ENCODE results near the gene FHIT.

Gene FHIT

DNA sequence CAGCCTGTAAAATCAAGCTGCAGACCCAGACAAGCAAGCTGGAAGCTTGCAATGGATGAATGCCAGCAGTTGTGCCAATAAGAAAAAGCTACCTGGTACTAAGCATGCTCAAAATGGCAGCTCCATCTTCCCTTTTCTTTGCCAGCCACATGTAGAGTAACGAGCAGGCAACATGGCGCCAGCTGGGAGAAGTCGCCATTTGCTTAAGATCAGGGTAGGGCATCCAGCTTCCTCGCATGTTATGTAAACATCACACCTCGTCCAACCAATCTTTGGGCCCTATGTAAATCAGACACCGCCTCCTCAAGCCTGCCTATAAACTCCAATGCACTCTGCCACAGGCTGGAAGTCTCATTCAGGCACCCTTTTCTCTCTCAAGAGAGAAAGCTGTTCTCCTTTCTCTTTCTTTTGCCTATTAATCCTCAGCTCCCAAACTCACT, 973.9 kb downstream of the FHIT start:
- DNase-seq (ENCODE audit: low read depth) = no peak

DNA sequence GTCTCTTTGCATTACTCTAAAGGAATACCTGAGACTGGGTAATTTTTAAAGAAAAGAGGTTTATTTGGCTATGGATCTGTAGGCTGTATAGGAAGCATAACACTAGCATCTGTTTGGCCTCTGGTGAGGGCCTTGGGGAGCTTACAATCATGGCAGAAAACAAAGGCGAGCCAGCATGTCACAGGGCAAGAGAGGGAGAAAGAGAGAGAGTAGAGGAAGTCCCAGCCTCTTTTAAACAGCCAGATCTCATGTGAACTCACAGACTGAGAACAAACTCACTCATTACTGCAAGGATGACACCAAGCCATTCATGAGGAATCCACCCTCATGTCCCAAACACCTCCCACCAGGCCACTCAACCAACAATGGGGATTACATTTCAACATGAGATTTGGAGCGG, 974.6 kb downstream of the FHIT start:
- no peak for DNase-seq (ENCODE audit: low read depth)

DNA sequence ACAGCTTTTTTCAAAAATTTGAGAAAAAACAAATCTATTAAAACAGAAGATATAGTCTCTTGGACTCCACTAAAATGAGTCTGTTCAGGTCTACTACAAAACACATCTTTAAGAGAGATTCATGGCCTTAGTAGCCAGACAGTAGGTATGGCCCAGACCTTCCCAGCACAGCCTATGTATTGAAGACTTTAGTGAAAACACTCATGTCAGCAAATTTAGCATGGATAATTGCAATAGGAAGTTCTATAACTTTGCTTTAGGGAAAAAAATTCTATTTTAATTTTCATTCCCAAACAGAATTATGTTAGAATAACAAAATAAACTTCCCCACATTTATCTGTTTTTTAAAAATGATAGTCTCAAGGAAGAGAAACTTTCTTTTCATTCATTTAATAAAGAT, 976.6 kb downstream of the FHIT start:
- DNase-seq (ENCODE audit: low read depth) = no peak

DNA sequence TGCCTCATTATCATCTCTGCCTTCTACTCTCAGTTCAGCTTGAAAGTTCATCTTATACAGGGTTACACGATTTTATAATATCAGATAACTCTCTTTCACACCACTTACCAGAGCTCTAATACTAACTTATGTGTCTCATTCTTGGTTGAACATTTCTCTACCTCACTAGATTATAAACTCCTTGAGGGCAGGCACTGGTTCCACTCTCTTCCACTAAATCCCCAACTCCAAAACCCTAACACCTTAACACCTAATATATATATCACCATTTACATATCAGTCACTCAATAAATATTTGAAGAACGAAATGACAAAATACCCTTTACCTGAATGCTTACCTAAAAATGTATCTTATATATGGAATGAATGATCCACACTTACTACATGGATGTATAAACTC, 977.2 kb downstream of the FHIT start:
- no peak for DNase-seq (ENCODE audit: low read depth)

DNA sequence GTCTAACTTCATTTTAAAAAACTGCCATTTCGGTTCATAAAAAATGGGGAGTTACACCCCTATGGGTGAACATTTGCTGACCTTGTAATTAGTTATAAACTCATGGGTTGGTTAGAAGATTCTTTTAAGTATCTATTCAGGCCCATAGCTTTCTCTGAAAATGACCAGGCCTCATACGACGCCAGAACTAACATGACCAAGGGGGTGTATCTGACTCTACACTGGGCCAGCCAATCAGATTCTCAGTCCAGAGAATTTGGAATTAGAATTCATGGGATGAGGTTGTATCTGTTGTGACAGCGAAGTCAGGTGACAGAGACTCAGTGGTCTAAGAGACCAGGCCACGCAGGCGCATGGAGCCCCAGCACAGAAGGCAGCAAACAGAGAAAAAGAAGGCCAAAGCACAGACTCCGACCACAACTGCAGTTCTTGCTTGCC, 981.4 kb downstream of the FHIT start:
- DNase-seq (ENCODE audit: low read depth) = no peak

DNA sequence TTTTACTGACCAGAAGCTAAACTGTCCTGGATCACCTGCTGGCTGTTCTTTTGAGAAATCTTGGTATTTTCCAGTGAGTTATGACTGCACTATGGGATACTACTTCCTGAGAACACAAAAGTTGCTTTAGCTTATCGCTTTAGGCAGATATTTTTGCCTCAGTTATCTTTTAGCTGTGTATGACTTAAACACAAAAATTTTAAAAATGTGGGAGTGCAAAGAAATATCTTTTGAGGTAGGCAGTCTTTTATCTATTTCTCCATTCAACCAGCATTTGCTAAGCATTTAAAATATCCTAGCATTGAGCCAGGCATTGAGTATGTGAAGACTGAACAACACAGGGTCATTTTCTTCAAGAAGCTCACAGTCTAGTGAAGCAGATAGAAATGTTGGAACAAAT, 981.9 kb downstream of the FHIT start:
- no peak for DNase-seq (ENCODE audit: low read depth)

DNA sequence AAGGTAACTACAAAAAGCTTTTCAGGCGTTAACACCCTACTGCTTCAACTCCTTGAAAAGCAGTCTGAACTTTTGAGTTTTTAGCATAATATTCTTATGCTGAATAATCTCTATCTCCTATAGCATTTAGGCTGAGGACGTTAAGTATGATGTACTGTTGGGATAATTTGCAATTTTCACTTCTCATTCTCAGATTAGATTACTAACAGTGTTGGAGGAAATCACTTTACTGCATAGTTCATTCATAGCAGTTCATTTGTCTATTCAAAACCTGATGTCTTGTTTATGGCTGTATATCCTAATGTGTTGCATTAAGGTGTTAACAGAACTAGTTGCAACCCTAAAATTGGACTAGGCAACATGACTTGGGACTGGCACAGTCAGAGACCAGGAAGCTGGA, 983.1 kb downstream of the FHIT start:
- DNase-seq (ENCODE audit: low read depth) = no peak

DNA sequence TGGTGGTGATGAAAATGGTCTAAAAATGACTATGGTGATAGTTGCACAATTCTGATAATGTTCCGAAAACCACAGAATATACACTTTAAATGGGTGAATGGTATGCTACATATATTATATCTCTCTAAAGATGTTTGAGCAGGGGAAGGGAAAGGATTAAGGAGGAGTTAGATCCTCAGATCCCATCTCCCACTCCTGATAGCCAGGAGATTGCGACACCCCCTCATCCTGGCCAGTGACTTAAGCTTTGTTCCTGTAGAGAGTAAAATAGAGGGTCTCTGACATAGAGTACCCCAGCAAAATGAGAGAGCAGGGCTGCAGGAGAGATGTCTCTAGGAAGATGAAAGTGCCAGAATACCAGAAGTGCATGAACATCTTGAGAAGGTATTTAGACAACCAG, 984.8 kb downstream of the FHIT start:
- no peak for DNase-seq (ENCODE audit: low read depth)

DNA sequence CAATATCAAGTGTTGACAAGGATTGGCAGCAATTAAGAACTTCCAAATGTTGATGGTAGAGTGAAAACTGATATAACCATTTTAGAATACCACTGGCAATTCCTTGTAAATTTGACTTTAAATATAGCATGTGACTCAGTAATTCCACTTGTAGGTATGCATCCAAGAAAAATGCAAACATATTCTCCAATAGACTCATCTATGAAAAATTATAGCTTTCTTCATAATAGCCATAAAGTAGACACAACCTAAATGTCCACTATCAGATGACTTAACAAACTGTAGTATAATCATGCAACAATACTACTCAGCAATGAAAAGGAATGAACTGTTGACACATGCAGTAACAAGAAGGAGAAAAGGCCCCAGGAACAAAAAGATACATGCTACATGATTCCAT, 988.1 kb downstream of the FHIT start:
- DNase-seq (ENCODE audit: low read depth) = no peak

DNA sequence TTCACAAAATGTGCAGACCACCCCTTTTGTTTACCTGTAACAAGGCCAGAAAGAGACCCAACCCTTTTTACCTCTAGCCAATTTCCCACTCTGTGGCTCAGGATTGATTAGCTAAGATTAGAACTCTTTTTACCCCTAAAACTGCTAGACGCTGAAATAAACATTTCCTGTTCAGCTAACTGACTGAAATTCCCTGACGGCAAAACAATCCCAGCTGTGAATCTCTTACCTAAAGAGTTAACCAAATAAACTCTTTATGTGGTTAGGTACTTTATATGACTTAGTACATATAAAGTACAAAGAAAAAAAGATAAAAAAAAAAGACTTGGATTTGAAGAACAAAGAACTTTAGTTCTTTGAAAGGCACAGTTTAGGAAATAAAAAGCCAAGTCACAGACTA, 988.7 kb downstream of the FHIT start:
- DNase-seq (ENCODE audit: low read depth) = no peak

DNA sequence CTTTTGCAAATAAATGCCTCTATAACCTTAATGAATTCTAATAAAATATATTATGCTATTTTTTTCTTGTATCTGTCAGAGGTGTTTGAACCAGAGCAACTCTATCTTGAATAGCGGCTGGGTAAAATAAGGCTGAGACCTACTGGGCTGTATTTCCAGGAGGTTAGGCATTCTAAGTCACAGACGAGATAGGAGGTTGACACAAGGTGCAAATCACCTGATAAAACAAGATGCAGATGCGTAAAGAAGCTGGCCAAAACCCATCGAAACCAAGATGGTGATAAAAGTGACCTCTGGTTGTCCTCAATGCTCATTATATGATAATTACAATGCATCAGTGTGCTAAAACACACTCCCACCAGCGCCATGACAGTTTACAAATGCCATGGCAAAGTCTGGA, 990.7 kb downstream of the FHIT start:
- DNase-seq (ENCODE audit: low read depth) = no peak

DNA sequence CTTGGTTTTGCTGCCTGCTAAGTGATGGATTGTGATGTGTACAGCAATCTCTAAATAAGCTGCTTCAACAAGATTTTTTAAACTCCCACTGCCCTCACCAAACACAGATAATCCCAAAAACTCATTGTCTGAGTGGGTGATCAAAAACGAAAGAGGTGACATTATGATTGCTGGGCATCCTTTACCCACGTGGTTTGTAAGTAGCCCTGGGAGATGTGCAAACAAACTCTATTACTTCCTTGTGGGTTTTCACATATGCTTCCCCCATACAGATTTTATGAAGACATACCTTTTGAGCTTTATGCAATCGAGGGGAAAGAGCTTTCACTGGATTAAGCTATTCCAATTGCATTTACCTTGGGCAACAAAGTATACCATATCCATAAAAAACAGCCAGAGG, 1000.4 kb downstream of the FHIT start:
- no peak for DNase-seq (ENCODE audit: low read depth)

DNA sequence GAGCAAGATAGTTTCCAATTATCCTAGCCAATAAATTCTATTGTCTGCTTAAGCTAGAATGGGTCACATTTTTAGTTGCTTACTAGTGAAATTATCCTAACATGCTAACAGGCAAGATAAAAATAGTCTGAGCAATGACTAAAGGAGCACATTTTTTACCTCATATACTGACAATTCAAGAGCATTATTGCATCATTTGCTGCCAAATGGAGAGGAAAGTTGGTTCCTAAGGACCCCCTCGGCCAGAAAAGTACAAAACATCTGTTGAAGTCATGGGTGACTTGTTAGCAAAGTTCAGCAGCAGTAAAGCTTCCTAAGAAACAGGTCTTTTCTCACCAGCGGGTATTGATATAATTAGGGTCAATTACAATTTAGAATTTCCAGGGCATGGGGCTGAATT, 1001.0 kb downstream of the FHIT start:
- DNase-seq (ENCODE audit: low read depth) = no peak

DNA sequence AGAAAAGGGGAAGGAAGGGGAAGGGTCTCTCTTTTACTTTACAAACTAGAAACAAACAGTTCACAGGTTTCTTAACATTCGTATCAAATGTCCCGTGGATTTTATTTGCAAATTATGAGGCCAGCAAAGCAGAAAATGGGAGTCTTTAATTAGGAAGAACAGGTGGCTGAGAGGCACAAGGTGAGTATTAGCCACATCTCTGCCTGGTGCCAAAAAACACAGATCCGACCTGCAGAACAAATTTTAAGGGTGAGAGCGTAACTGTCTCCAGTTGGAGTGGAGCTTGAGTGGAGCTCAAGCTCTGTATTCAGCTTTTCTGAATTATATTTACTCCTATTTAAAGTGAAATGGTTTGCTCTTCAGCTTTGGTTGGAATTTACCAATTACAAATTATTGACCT, 1004.9 kb downstream of the FHIT start:
- DNase-seq (ENCODE audit: low read depth) = no peak

DNA sequence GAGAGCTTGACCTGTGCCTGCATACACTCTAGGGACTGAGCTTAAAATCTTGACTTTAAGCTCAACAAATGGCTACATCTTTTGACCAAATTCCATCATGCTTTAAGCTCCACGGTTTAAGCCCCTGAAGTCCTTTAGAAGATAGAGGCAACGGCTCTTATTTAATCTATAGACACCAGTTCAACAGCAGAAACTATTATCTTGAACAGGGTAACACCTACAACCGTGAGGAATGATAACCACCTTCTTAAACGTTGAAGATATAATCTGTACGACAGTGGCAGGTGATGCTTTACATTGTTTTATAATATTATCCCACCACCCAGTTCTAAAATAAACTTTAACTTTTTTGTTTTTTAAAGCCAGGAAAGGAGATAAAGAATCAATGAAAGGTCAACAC, 1007.8 kb downstream of the FHIT start:
- DNase-seq (ENCODE audit: low read depth) = no peak

DNA sequence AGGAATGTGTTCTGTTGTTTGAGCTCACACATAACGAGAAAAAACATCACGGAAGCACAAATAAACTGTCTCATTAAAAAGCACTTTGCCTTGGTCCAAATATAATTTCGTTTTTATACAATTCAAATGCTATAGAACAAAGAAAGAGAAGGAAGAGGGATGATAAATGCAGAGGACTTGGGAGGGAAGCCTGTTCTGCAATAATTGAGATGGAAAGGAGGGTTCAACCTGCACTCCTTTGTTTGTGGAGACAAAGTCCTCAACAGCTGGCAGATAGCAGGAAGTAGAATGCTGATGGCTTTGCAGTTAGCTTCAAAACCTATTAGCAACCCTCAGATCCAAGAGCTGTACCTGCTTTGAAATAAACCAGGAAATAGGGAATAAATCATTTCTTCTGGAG, 1010.8 kb downstream of the FHIT start:
- no peak for DNase-seq (ENCODE audit: low read depth)

DNA sequence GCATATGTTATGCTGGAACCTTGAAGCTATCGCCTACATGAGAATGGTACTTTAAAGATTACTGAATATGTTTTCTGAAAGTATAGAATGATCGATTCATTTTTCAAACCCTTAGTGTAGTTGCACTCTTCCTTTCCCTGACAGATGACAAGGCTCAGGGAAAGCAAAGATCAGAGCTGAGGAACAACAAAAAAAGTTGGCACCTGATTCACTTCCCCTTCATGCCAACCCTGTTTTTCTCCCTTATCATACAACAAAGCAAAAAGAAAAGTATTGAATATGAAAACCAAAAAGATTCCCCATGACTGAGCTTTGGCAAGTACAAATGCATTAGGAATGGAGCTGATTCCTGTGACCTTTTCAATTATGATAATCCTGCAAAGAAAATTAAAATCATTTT, 1012.7 kb downstream of the FHIT start:
- DNase-seq (ENCODE audit: low read depth) = no peak

DNA sequence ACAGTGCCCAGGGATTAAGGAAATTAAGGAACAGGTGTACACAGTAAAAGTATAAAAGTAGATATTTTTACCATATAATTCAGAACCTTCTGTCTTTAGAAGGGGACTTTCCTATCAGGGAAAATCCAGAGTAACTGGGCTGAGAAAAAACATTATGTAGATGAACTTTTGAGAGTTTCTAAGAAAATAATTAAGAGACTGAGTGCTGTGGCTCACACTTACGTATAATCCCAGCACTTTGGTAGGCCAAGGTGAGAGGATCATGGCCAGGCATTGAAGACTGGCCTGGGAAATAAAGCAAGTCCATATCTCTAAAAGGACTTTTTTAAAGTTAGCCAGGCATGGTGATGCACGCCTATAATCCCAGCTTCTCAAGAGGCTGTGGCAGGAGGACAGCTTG, 1021.8 kb downstream of the FHIT start:
- DNase-seq (ENCODE audit: low read depth) = no peak

DNA sequence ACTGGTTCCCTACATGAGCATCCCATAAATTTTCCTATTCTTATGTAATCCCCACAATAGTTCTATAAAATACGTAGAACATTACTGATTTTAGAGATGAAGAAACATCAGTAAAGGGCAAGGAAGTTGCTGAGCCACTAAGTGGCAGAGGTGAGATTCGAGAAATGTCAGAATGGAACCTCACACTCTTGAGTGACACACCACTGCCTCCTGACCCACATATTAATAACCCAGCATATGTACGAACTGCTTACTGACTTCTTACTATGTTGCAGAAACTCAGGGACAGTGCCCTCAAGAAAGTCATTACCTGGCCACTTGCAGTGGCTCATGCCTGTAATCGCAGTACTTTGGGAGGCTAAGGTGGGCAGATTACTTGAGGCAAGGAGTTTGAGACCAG, 1022.4 kb downstream of the FHIT start:
- no peak for DNase-seq (ENCODE audit: low read depth)

DNA sequence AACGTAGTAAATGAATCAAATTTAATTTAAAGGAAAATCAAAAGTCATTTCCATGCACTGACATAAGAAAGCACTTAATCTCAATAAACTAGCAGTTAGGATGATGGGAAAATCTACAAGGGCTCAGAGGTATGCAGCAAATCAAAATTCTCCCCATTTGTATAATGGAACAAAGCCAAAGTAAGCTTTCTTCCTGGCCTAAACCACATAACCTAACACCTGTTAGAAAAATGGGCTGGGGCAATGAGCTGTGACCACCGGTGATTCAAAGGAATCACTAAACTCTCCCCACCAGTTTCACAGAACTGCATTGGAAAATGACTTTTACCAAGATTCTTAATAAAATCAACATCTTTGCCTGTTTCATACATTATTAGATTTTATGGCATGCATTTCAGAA, 1024.3 kb downstream of the FHIT start:
- DNase-seq (ENCODE audit: low read depth) = no peak

DNA sequence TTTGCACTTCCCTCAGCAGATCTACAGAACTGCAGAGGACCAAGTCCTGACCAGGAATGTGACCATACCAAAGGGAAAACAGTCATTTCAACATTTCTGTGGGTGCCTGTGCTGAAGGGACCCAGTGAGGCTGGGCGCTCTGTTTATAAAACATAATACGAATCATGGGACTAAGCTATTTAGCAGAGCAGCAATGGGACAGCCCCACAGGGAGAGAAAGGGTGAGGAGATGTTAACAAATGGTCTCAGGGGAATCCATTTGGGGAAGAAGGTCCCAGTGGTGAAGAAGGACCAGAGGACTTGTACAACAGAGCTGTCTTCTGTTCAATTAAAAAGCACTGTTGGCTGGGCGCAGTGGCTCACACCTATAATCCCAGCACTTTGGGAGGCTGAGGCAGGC, 1025.4 kb downstream of the FHIT start:
- no peak for DNase-seq (ENCODE audit: low read depth)

DNA sequence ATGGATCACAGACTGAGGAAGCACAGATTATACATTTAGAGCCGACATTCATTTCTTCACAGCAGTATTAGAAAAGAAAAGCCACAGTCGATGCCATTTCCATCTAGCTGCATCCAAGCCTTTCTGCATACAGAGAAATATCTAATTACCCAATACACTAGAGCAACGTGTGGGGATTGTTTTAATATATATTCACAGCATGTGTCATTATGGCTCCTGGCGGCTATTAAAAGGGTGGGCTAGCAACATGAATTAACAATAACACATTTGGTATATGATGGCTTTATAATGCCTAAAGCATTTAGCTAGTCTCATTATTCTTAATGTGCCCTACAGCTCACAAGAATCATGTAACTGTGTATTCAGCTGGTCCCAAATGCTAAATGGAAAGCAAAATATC, 1030.5 kb downstream of the FHIT start:
- no peak for DNase-seq (ENCODE audit: low read depth)

DNA sequence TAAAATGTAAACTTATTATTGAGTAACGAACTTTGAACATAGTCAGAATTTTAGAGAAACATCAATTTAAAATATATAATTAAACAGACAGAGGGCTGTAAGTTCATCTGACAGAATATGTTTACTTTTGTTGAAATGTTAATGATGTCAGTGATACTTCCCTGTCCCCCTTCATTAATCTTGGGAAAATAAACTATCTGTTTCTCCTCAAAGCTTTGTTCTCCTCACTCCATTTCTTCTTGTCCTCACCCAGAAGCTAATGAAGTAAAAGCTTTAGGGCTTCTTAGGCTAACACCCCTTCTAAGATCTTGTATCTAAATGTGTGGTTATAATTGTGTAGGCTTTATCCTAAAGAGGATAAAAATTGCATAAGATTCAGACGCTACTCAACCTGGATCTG, 1031.8 kb downstream of the FHIT start:
- no peak for DNase-seq (ENCODE audit: low read depth)

DNA sequence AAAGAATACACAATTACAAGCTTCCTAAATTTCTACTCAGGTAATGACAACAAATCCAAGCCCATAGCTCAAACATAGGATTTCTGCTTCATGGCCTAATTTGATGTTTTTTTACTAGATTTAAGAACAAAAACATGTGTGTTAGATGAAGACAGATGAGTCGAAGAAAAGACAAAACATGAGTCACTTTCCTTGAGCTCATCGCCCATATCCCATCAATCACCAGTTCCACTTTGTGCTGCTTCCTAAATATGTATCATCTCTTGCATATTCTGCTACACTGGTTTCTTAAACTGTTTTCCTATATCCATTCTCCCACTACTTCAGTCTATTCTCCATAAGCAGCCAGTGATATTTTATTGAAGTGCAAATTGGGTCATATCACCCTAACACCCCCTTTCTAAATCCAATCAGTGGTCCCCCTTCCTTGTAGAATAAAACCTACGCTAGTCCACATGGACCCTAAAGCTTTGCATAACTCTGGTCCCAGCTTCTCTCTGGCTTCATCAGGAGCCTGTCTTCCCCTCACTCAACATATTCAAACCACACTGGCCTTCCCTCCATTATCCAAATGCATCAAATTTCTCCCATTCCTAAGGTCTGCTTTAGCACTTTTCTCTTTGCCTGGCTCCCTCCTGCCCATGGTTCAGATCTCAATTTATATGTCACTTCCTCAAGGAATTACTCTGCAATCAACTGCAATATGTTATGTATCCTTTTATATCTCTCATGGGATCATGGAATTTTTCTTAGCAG, 1033.9 kb downstream of the FHIT start:
- no peak for DNase-seq (ENCODE audit: low read depth)

Measured in stimulated activated CD8-positive, alpha-beta memory T cell treated with anti-CD3 and anti-CD28 coated beads, Interleukin-12 subunit alpha, Interleukin-12 subunit beta, amount 100 ng/mL, for 4 hours (primary cell).